ENCODE data around the gene KNCN. TPM values are rescaled to one million over a fixed set of nuclear protein-coding genes. Genes with fewer than 3 reads are reported as not detected.

KNCN gene
- total and polyA plus RNA-seq, 10 of the 15 experiments (the other 5 are each of a cell fraction or from before 2014, with no cell fraction given), result not detected

GRCh38 chr1:46576596-46576995 lies 25.1 kb upstream of the KNCN start:
- DNase-seq (ENCODE audit: low read depth, low spot score) (no peak), ATAC-seq (no peak), FAIRE-seq (no peak)
- no TSS peak for BruUV-seq (replicated peaks)
- no peak overlapping the region for H3K4me3 ChIP-seq
- SMC1A ChIA-PET (ENCODE audit: uncharacterized antibody, unreplicated experiment), result interaction anchor here (1.2 kb wide), 1 partner anchor 19 kb away, joined by 3 read pairs; no protein-coding TSS in a partner anchor
- WGBS (ENCODE audit: insufficient coverage, insufficient replicate concordance, low lambda C conversion rate, missing lambda C conversion rate), result 99% methylated on average over 6 of the region's 6 CpGs
- no peaks in the 10 kb centered on the region for H3K79me2 ChIP-seq (ENCODE audit: control insufficient read depth, insufficient read depth, low read length)
- TF ChIP-seq SPI1 (IDR thresholded peaks at IDR 0.05; ENCODE audit: borderline replicate concordance, insufficient read depth, low read depth, low read length) (no peak), BRCA1 (IDR thresholded peaks at IDR 0.05; ENCODE audit: low read depth, low read length) (no peak), ZNF384 (IDR thresholded peaks at IDR 0.05; ENCODE audit: borderline replicate concordance, low read depth, low read length) (no peak), NFYA (IDR thresholded peaks at IDR 0.05; ENCODE audit: borderline replicate concordance, low read depth, low read length) (no peak), NR2C1 (IDR thresholded peaks at IDR 0.05) (no peak), EED (IDR thresholded peaks at IDR 0.05; ENCODE audit: low read depth) (no peak), ESRRA (IDR thresholded peaks at IDR 0.05; ENCODE audit: low read length) (no peak), CEBPB (IDR thresholded peaks at IDR 0.05; ENCODE audit: borderline replicate concordance in 1 of 2, low read depth in 2 of 2, low read length in 2 of 2) (no peak), MTA3 (IDR thresholded peaks at IDR 0.05; ENCODE audit: borderline replicate concordance, low read length) (no peak), ATF2 (IDR thresholded peaks at IDR 0.05; ENCODE audit: low read length) (no peak), YY1 (IDR thresholded peaks at IDR 0.05; ENCODE audit: low read depth, low read length) (no peak), POU2F2 (IDR thresholded peaks at IDR 0.05; ENCODE audit: borderline replicate concordance, low read depth, low read length) (no peak), SRF (IDR thresholded peaks at IDR 0.05; ENCODE audit: low read depth in 2 of 2, low read length in 2 of 2) (no peak), RAD21 (IDR thresholded peaks at IDR 0.05; ENCODE audit: insufficient read depth, low read depth, low read length) (no peak), ZNF207 (IDR thresholded peaks at IDR 0.05; ENCODE audit: borderline replicate concordance) (no peak), PAX8 (IDR thresholded peaks at IDR 0.05) (no peak), HCFC1 (IDR thresholded peaks at IDR 0.05; ENCODE audit: low read length) (no peak), YBX1 (IDR thresholded peaks at IDR 0.05) (no peak)
- TF ChIP-seq, protein P1, sequence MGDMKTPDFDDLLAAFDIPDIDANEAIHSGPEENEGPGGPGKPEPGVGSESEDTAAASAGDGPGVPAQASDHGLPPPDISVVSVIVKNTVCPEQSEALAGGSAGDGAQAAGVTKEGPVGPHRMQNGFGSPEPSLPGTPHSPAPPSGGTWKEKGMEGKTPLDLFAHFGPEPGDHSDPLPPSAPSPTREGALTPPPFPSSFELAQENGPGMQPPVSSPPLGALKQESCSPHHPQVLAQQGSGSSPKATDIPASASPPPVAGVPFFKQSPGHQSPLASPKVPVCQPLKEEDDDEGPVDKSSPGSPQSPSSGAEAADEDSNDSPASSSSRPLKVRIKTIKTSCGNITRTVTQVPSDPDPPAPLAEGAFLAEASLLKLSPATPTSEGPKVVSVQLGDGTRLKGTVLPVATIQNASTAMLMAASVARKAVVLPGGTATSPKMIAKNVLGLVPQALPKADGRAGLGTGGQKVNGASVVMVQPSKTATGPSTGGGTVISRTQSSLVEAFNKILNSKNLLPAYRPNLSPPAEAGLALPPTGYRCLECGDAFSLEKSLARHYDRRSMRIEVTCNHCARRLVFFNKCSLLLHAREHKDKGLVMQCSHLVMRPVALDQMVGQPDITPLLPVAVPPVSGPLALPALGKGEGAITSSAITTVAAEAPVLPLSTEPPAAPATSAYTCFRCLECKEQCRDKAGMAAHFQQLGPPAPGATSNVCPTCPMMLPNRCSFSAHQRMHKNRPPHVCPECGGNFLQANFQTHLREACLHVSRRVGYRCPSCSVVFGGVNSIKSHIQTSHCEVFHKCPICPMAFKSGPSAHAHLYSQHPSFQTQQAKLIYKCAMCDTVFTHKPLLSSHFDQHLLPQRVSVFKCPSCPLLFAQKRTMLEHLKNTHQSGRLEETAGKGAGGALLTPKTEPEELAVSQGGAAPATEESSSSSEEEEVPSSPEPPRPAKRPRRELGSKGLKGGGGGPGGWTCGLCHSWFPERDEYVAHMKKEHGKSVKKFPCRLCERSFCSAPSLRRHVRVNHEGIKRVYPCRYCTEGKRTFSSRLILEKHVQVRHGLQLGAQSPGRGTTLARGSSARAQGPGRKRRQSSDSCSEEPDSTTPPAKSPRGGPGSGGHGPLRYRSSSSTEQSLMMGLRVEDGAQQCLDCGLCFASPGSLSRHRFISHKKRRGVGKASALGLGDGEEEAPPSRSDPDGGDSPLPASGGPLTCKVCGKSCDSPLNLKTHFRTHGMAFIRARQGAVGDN (IDR thresholded peaks at IDR 0.05), result no peak
- TF ChIP-seq, protein P2, sequence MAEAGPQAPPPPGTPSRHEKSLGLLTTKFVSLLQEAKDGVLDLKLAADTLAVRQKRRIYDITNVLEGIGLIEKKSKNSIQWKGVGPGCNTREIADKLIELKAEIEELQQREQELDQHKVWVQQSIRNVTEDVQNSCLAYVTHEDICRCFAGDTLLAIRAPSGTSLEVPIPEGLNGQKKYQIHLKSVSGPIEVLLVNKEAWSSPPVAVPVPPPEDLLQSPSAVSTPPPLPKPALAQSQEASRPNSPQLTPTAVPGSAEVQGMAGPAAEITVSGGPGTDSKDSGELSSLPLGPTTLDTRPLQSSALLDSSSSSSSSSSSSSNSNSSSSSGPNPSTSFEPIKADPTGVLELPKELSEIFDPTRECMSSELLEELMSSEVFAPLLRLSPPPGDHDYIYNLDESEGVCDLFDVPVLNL (IDR thresholded peaks at IDR 0.05; ENCODE audit: low read depth, low read length), result no peak
- H3K4me1 ChIP-seq (ENCODE audit: control insufficient read depth, insufficient read depth, low read length), result no peaks in the 10 kb centered on the region; the same call in 1 of the 2 replicates
- no peak overlapping the region for H2AFZ ChIP-seq (ENCODE audit: control insufficient read depth, low read depth, low read length)
- no peak overlapping the region for H3K27ac ChIP-seq (ENCODE audit: control insufficient read depth, insufficient read depth)
- no peak overlapping the region for H3K4me2 ChIP-seq (ENCODE audit: control insufficient read depth, insufficient read depth)
- no peak overlapping the region for H3K9ac ChIP-seq (ENCODE audit: control insufficient read depth, insufficient read depth, low read length)
- H4K20me1 ChIP-seq (ENCODE audit: control insufficient read depth, insufficient read depth), result no peaks in the 10 kb centered on the region
- intact Hi-C loops (cut with micrococcal nuclease; ENCODE audit: unreplicated experiment), result no loop called here
- CTCF ChIA-PET, result no interaction called here
- H3K9me3 ChIP-seq (replicated peaks; ENCODE audit: control insufficient read depth, insufficient read depth, low read length), result no peaks in the 10 kb centered on the region
- H3K27me3 ChIP-seq (replicated peaks in 1 of 2; ENCODE audit: control insufficient read depth in 2 of 2, insufficient read depth in 2 of 2, low read length in 1 of 2), result no peaks in the 10 kb centered on the region
- peaks cover 2 to 12% of the 10 kb centered on the region in 2 experiments; a peak in 3 of 4 replicates for H3K36me3 ChIP-seq (ENCODE audit: control insufficient read depth in 2 of 2, insufficient read depth in 2 of 2, low read length in 1 of 2)
- POLR2A ChIA-PET, result no interaction called here
- RAD21 ChIA-PET (ENCODE audit: unreplicated experiment), result interaction anchor here (1.4 kb wide), 1 partner anchor 46 kb away, joined by 3 read pairs; no protein-coding TSS in a partner anchor
- in situ Hi-C loops (cut with MboI), result no loop called here
